HG03175 (cell line): ENCODE measurements around the gene ACBD6.

Source experiments
- ATAC-seq: cut with Tn5 transposase; IDR thresholded peaks from one replicate; pipeline ENCODE4 v1.9.1; 2021; ENCODE audit warnings: mild to moderate bottlenecking, moderate library complexity; ENCODE audit not compliant: unreplicated experiment

The ACBD6 gene

GRCh38 chr1:180244840-180245239, 257.5 kb downstream of the ACBD6 start:
- no peak for ATAC-seq

GRCh38 chr1:180243517-180244221, 258.7 kb downstream of the ACBD6 start:
- ATAC-seq, result no peak

DNA sequence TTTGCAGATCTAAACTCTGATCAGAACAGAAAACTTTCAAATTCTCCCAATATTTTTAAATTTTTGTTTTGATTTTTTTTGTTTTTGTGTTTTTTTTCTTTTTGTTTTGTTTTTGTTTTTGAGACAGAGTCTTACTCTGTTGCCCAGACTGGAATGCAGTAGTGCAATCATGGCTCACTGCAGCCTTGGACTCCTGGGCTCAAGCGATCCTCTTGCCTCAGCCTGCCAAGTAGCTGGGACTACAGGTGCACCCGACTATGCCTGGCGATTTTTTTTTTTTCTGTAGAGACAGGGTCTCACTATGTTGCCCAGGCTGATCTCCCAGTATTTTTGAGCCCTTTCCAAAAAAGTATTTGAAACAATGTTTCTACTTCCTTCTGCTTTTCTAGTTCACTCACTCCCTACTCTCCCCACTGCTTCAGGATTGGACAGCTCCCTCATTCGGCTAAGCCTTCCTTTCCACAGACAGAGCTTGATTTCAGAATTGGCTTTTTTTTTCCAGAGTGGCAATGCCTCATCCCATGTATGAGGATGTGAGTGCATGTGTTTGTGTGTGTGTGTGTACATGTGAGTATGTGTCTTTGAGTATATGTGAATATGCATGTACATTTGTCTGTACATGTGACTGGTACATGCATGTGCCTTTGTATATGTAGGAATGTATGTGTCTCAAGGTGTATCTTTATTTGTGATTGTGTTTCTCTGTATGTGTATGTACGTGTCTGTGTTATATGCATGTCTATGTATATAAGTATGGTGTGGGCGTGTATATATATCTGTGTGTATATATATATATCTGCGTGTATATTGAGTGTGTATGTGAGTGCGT, 260.4 kb downstream of the ACBD6 start:
- ATAC-seq, result no peak

DNA sequence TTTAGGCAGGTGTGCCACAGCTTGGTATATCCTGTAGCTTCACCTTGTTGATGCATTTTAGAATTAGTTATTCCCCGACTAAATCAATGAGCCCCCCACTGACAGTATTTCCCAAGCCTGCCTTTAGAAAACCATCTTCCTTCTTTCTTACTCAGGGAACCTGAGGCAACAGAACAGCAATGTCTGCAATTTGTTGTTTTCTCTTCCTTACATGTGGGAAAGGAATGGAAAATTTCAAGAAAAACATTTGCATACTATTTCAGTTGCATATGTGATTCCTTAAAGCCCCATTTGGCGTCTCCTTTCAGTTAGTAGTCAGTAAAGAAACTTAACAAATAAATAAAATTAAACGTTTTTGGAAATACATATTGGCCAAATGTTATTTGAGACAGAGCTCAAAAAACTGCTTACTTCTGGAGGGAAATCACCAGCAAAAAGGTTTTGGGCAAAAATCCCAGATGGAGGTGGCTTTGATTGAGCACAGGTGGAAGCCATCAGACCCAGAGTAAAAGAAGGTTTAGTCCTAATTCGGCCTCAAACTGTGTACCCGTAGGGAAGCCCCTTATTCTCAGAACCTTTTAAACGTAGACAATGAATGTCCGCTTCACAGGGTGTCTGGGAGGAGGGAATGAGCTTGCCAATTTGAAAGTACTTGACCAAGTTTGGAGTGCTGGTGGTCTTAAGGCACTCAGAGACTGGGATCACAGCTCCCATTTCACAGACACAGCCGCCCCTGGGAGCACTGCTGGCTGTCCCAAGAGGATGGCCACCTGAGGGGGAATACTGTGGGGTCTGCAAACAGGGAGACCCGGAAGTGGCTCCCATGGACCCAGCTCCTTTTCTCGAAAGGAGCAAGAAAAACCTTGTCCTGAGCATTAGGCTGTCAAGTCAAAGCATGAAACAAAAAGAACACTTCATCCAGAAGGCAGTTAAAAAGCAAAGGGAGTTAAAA, 263.0 kb downstream of the ACBD6 start:
- ATAC-seq, result no peak

DNA sequence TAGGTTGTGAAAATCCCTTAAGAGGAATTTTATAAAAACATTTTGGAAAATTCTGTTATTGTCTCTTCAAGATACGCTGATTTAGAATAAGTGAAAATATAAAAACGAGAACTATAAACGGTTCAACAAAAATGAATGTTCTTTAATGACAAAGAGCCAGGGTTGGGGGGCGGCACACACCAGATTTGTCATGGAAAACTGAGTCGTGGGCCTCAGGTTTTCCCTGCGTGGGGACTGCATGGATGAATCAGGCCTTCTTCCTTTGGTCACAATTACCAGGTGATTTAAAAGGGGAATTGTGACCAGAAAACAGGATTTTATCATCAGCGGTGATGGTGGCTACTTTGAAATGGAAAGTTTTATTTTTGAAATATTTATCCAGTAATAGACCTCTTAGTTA, 263.7 kb downstream of the ACBD6 start:
- no peak for ATAC-seq
